Panc1 (cell line): ENCODE data around the gene MTG1. TPM values are rescaled to one million over a fixed set of nuclear protein-coding genes. Genes with fewer than 3 reads are reported as not detected.

Experiments
- ATAC-seq: fragments of 200-7000 bp; cut with Tn5 transposase; 2 replicates; pipeline ENCODE4 v1.9.1; 2020; ENCODE audit warnings: mild to moderate bottlenecking, moderate library complexity
- BruUV-seq: library from RNA; stranded (reverse); fragments of 400-500 nt; replicated peaks from 2 replicates; lab custom pipeline; 2021; lab: Mats Ljungman, UMichigan
- CTCF ChIA-PET: fragments of 300-600 bp; sonication (Branson Sonifier 250); formaldehyde crosslinking; loops from one replicate; lab custom pipeline; 2022; ENCODE audit warnings: antibody characterized with exemption; lab: Charles Lee
- POLR2A ChIA-PET: fragments of 300-600 bp; sonication (Branson Sonifier 250); formaldehyde crosslinking; loops from one replicate; lab custom pipeline; 2022; ENCODE audit warnings: antibody characterized with exemption; lab: Charles Lee
- DNase-seq: peaks from one replicate; pipeline ENCODE4 v3.0.0-alpha.2; 2010; ENCODE audit warnings: low read depth, low spot score
- H3K27ac ChIP-seq: 2 replicates; pipeline ENCODE4 v1.5.1; 2011; ENCODE audit warnings: mild to moderate bottlenecking, low read length, inconsistent platforms
- H3K27me3 ChIP-seq: fragments of 200-500 bp; sonication (Bioruptor generic); 2 replicates; pipeline ENCODE4 v1.6.0; 2014; ENCODE audit warnings: low read length, inconsistent platforms; ENCODE audit not compliant: control insufficient read depth, insufficient read depth
- H3K36me3 ChIP-seq: fragments of 200-500 bp; sonication (Bioruptor generic); 2 replicates; pipeline ENCODE4 v1.5.1; 2014; ENCODE audit warnings: inconsistent platforms, mild to moderate bottlenecking, low read length, moderate library complexity; ENCODE audit not compliant: control insufficient read depth, insufficient read depth
- H3K4me1 ChIP-seq: 2 replicates; pipeline ENCODE4 v1.5.1; 2011; ENCODE audit warnings: inconsistent platforms, mild to moderate bottlenecking, low read length, moderate library complexity; ENCODE audit not compliant: control insufficient read depth, insufficient read depth
- H3K4me3 ChIP-seq, 2 experiments: 2 replicates each; pipeline ENCODE4 v1.5.1; 2011 to 2012; ENCODE audit warnings: low read depth in 2 of 2, low read length in 2 of 2, mild to moderate bottlenecking in 2 of 2, inconsistent platforms in 1 of 2, moderate library complexity in 1 of 2
- H3K9me3 ChIP-seq: fragments of 200-500 bp; sonication (Bioruptor generic); 2 replicates; pipeline ENCODE4 v1.5.1; 2014; ENCODE audit warnings: low read depth, mild to moderate bottlenecking, inconsistent platforms, low read length, moderate library complexity; ENCODE audit not compliant: control insufficient read depth, insufficient read depth
- POLR2AphosphoS5 ChIP-seq: IDR thresholded peaks from 2 replicates; pipeline ENCODE4 v1.6.1; 2012; ENCODE audit warnings: mild to moderate bottlenecking, low read depth, low read length, moderate library complexity
- REST ChIP-seq, 2 experiments: IDR thresholded peaks; 2 replicates each; pipeline ENCODE4 v1.6.1; 2011 to 2012; ENCODE audit warnings: low read depth in 2 of 2, control low read depth in 1 of 2, low read length in 1 of 2, mild to moderate bottlenecking in 1 of 2, moderate library complexity in 1 of 2; ENCODE audit not compliant: insufficient read depth in 1 of 2
- SIN3A ChIP-seq: IDR thresholded peaks from 2 replicates; pipeline ENCODE4 v1.6.1; 2012; ENCODE audit warnings: low read depth, mild to moderate bottlenecking, low read length, moderate library complexity, borderline replicate concordance; ENCODE audit not compliant: insufficient read depth
- TCF7L2 ChIP-seq: IDR thresholded peaks from 2 replicates; pipeline ENCODE4 v1.6.1; 2011; ENCODE audit warnings: mild to moderate bottlenecking, low read depth, low read length, inconsistent platforms
- in situ Hi-C: cut with HindIII; loops from 2 replicates; pipeline ENCODE4 v1.10.0; 2016; ENCODE audit warnings: low sequenced_read_pairs, low pct_unique_long_range_greater_than_20kb
- intact Hi-C: fragments of 100-400 bp; cut with micrococcal nuclease; formaldehyde crosslinking; loops from one replicate; pipeline ENCODE4 v1.10.0; 2022; ENCODE audit not compliant: unreplicated experiment
- total RNA-seq: library from RNA; stranded (reverse); gene quantifications from one replicate; pipeline ENCODE4 v1.2.1, GENCODE V29; 2021; ENCODE audit not compliant: unreplicated experiment
- TF ChIP-seq, protein P1 (sequence below): fragments of 450-650 bp; IDR thresholded peaks from 2 replicates; pipeline ENCODE4 v1.5.1; 2017; ENCODE audit warnings: mild to moderate bottlenecking

The MTG1 gene
- total RNA-seq, 1 experiment from 2014 or later = 96.4 TPM

GRCh38 chr10:133465191-133465949 lies 71.4 kb downstream of the MTG1 start:
- Histone ChIP-seq H3K4me1 (no peaks in the 10 kb centered on the region), H3K27ac (no peak overlapping the region), H3K4me3 (no peak overlapping the region), H3K27me3 (peaks cover 3% of the 10 kb centered on the region; the same call in 1 of the 2 replicates), H3K9me3 (no peaks in the 10 kb centered on the region), H3K36me3 (no peaks in the 10 kb centered on the region)
- ChIA-PET CTCF (no interaction called here), POLR2A (no interaction called here)
- TF ChIP-seq REST (IDR thresholded peaks at IDR 0.05; ENCODE audit: insufficient read depth in 1 of 2, low read depth in 2 of 2, low read length in 1 of 2) (no peak), POLR2AphosphoS5 (no peak), TCF7L2 (no peak), SIN3A (no peak)
- TF ChIP-seq, protein P1, sequence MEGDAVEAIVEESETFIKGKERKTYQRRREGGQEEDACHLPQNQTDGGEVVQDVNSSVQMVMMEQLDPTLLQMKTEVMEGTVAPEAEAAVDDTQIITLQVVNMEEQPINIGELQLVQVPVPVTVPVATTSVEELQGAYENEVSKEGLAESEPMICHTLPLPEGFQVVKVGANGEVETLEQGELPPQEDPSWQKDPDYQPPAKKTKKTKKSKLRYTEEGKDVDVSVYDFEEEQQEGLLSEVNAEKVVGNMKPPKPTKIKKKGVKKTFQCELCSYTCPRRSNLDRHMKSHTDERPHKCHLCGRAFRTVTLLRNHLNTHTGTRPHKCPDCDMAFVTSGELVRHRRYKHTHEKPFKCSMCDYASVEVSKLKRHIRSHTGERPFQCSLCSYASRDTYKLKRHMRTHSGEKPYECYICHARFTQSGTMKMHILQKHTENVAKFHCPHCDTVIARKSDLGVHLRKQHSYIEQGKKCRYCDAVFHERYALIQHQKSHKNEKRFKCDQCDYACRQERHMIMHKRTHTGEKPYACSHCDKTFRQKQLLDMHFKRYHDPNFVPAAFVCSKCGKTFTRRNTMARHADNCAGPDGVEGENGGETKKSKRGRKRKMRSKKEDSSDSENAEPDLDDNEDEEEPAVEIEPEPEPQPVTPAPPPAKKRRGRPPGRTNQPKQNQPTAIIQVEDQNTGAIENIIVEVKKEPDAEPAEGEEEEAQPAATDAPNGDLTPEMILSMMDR = no peak
- in situ Hi-C loops = no loop called here
- no TSS peak for BruUV-seq
- ATAC-seq (no peak; the same call in 1 of the 2 replicates), DNase-seq (no peak)
- intact Hi-C loops = no loop called here

GRCh38 chr10:133465950-133466474 lies 72.1 kb downstream of the MTG1 start:
- intact Hi-C loops (no loop called here), in situ Hi-C loops (no loop called here)
- Histone ChIP-seq H3K27ac (no peak overlapping the region), H3K4me1 (no peaks in the 10 kb centered on the region), H3K4me3 (no peak overlapping the region), H3K36me3 (no peaks in the 10 kb centered on the region), H3K27me3 (peaks cover 8% of the 10 kb centered on the region; the same call in 1 of the 2 replicates), H3K9me3 (no peaks in the 10 kb centered on the region)
- no TSS peak for BruUV-seq
- ChIA-PET POLR2A (no interaction called here), CTCF (no interaction called here)
- TF ChIP-seq TCF7L2 = no peak
- ATAC-seq = no peak
- DNase-seq = no peak
